IMR-90 (cell line): ENCODE measurements around the gene SYT17. TPM values are rescaled to one million over a fixed set of nuclear protein-coding genes. Genes with fewer than 3 reads are reported as not detected.

Experiments
- ATAC-seq: fragments of 200-7000 bp; cut with Tn5 transposase; 2 replicates; pipeline ENCODE4 v1.9.1; 2020; ENCODE audit warnings: low read depth, mild to moderate bottlenecking, moderate library complexity
- BruUV-seq: library from RNA; stranded (reverse); fragments of 400-500 nt; replicated peaks from 2 replicates; lab custom pipeline; 2021; lab: Mats Ljungman, UMichigan
- CTCF ChIA-PET: fragments of 300-600 bp; formaldehyde crosslinking; extraction: SDS; loops from one replicate; lab custom pipeline; 2021; ENCODE audit warnings: antibody characterized with exemption; lab: Yijun Ruan, JAX
- POLR2A ChIA-PET: fragments of 300-600 bp; sonication (Branson Sonifier 250); formaldehyde crosslinking; loops from one replicate; lab custom pipeline; 2022; ENCODE audit warnings: antibody characterized with exemption; ENCODE audit not compliant: unreplicated experiment; lab: Charles Lee
- DNase-seq: peaks from one replicate; pipeline ENCODE4 v3.0.0; 2013
- H2AFZ ChIP-seq: replicated peaks from 2 replicates; pipeline ENCODE3; 2013; ENCODE audit warnings: low read length, mild to moderate bottlenecking; ENCODE audit not compliant: poor library complexity
- H2AK5ac ChIP-seq: 2 replicates; pipeline ENCODE4 v1.6.1; 2013; ENCODE audit warnings: low read depth, low read length, inconsistent platforms
- H2AK9ac ChIP-seq: replicated peaks from 2 replicates; pipeline ENCODE3; 2013; ENCODE audit warnings: mild to moderate bottlenecking, low read depth, low read length, moderate library complexity; ENCODE audit not compliant: poor library complexity
- H2BK120ac ChIP-seq: 2 replicates; pipeline ENCODE4 v1.6.1; 2013; ENCODE audit warnings: low read depth, low read length, inconsistent platforms
- H2BK15ac ChIP-seq: 3 replicates; pipeline ENCODE4 v1.6.1; 2013; ENCODE audit warnings: low read depth, low read length, inconsistent platforms
- H2BK20ac ChIP-seq: 2 replicates; pipeline ENCODE4 v1.6.1; 2013; ENCODE audit warnings: low read depth, mild to moderate bottlenecking, inconsistent platforms, low read length, moderate library complexity
- H2BK5ac ChIP-seq: 2 replicates; pipeline ENCODE4 v1.6.1; 2013; ENCODE audit warnings: mild to moderate bottlenecking, low read depth, low read length, inconsistent platforms; ENCODE audit not compliant: poor library complexity, severe bottlenecking
- H3K14ac ChIP-seq: replicated peaks from 2 replicates; pipeline ENCODE4 v1.6.1; 2013; ENCODE audit warnings: low read depth, low read length, inconsistent platforms
- H3K18ac ChIP-seq: 2 replicates; pipeline ENCODE4 v1.6.1; 2013; ENCODE audit warnings: low read depth, low read length, control low read depth
- H3K23ac ChIP-seq: 2 replicates; pipeline ENCODE4 v1.6.1; 2013; ENCODE audit warnings: low read depth, low read length, inconsistent platforms
- H3K27ac ChIP-seq: 2 replicates; pipeline ENCODE4 v1.5.1; 2013; ENCODE audit warnings: mild to moderate bottlenecking, control low read depth, low read length; ENCODE audit not compliant: insufficient read depth
- H3K27me3 ChIP-seq: 2 replicates; pipeline ENCODE4 v1.6.1; 2013; ENCODE audit warnings: low read length; ENCODE audit not compliant: control insufficient read depth, insufficient read depth
- H3K36me3 ChIP-seq: 2 replicates; pipeline ENCODE4 v1.6.1; 2013; ENCODE audit warnings: low read length, mixed read lengths; ENCODE audit not compliant: control insufficient read depth, insufficient read depth
- H3K4ac ChIP-seq: 2 replicates; pipeline ENCODE4 v1.6.1; 2013; ENCODE audit warnings: low read depth, low read length, inconsistent platforms
- H3K4me1 ChIP-seq: 2 replicates; pipeline ENCODE4 v1.6.1; 2013; ENCODE audit warnings: low read length, mixed read lengths; ENCODE audit not compliant: control insufficient read depth, insufficient read depth
- H3K4me2 ChIP-seq: 2 replicates; pipeline ENCODE4 v1.6.1; 2013; ENCODE audit warnings: low read depth, mild to moderate bottlenecking, control low read depth, low read length, moderate library complexity
- H3K4me3 ChIP-seq: 2 replicates; pipeline ENCODE4 v1.5.1; 2013; ENCODE audit warnings: low read depth, mild to moderate bottlenecking, control low read depth, low read length, moderate library complexity; ENCODE audit not compliant: insufficient read depth
- H3K56ac ChIP-seq: 2 replicates; pipeline ENCODE4 v1.6.1; 2013; ENCODE audit warnings: low read length, inconsistent platforms; ENCODE audit not compliant: insufficient read depth; ENCODE audit errors: extremely low read depth
- H3K79me1 ChIP-seq, 2 experiments: 2 replicates each; pipeline ENCODE4 v1.6.1; 2013; ENCODE audit warnings: low read length in 2 of 2, inconsistent platforms in 1 of 2, low read depth in 1 of 2
- H3K9ac ChIP-seq: 2 replicates; pipeline ENCODE4 v1.6.1; 2013; ENCODE audit warnings: low read depth, low read length, control low read depth
- H3K9me1 ChIP-seq: 2 replicates; pipeline ENCODE4 v1.6.1; 2013; ENCODE audit warnings: low read length, inconsistent platforms; ENCODE audit not compliant: insufficient read depth
- H3K9me3 ChIP-seq: 2 replicates; pipeline ENCODE4 v1.6.1; 2013; ENCODE audit warnings: low read length; ENCODE audit not compliant: control insufficient read depth, insufficient read depth
- H4K20me1 ChIP-seq: 2 replicates; pipeline ENCODE4 v1.6.1; 2013; ENCODE audit warnings: low read length, inconsistent platforms; ENCODE audit not compliant: insufficient read depth
- H4K5ac ChIP-seq: 2 replicates; pipeline ENCODE4 v1.6.1; 2013; ENCODE audit warnings: mild to moderate bottlenecking, low read depth, low read length, control low read depth
- H4K8ac ChIP-seq, 2 experiments: 2 replicates each; pipeline ENCODE4 v1.6.1; 2013; ENCODE audit warnings: low read depth in 2 of 2, low read length in 2 of 2, control low read depth in 1 of 2, inconsistent platforms in 1 of 2
- H4K91ac ChIP-seq: 2 replicates; pipeline ENCODE4 v1.6.1; 2013; ENCODE audit warnings: low read depth, low read length, inconsistent platforms; ENCODE audit not compliant: insufficient read depth
- BHLHE40 ChIP-seq: fragments of 150-350 bp; IDR thresholded peaks from 2 replicates; pipeline ENCODE4 v1.6.1; 2016; ENCODE audit warnings: mild to moderate bottlenecking, low read depth, low read length
- CEBPB ChIP-seq: IDR thresholded peaks from 2 replicates; pipeline ENCODE4 v1.6.1; 2012; ENCODE audit warnings: low read depth, low read length, improper control_type of control experiment
- CHD1 ChIP-seq: IDR thresholded peaks from 2 replicates; pipeline ENCODE4 v1.6.1; 2012; ENCODE audit warnings: low read depth, low read length, improper control_type of control experiment
- CTCF ChIP-seq: conservative IDR thresholded peaks from 2 replicates; pipeline ENCODE4 v1.5.1; 2012; ENCODE audit warnings: mild to moderate bottlenecking, low read depth, low read length, improper control_type of control experiment
- ELK1 ChIP-seq: fragments of 150-350 bp; IDR thresholded peaks from 2 replicates; pipeline ENCODE4 v1.6.1; 2016; ENCODE audit warnings: low read depth, mild to moderate bottlenecking, low read length, moderate library complexity, borderline replicate concordance
- FOS ChIP-seq: fragments of 150-350 bp; IDR thresholded peaks from 2 replicates; pipeline ENCODE4 v1.6.1; 2016; ENCODE audit warnings: low read depth, low read length
- MAFK ChIP-seq: IDR thresholded peaks from 2 replicates; pipeline ENCODE4 v1.6.1; 2012; ENCODE audit warnings: low read depth, low read length, improper control_type of control experiment
- MAZ ChIP-seq: IDR thresholded peaks from 2 replicates; pipeline ENCODE4 v1.6.1; 2012; ENCODE audit warnings: low read depth, mild to moderate bottlenecking, low read length, improper control_type of control experiment, moderate library complexity, borderline replicate concordance
- MXI1 ChIP-seq: IDR thresholded peaks from 2 replicates; pipeline ENCODE4 v1.6.1; 2012; ENCODE audit warnings: low read depth, mild to moderate bottlenecking, low read length, moderate library complexity, borderline replicate concordance
- NFE2L2 ChIP-seq: fragments of 150-350 bp; IDR thresholded peaks from 2 replicates; pipeline ENCODE4 v1.6.1; 2016; ENCODE audit warnings: low read depth, mild to moderate bottlenecking, low read length
- POLR2A ChIP-seq: IDR thresholded peaks from 2 replicates; pipeline ENCODE4 v1.6.1; 2012; ENCODE audit warnings: mild to moderate bottlenecking, low read depth, low read length
- RAD21 ChIP-seq: IDR thresholded peaks from 2 replicates; pipeline ENCODE4 v1.6.1; 2012; ENCODE audit warnings: low read length, improper control_type of control experiment
- RCOR1 ChIP-seq: IDR thresholded peaks from 2 replicates; pipeline ENCODE4 v1.6.1; 2012; ENCODE audit warnings: mild to moderate bottlenecking, low read length, improper control_type of control experiment; ENCODE audit not compliant: insufficient replicate concordance
- RFX5 ChIP-seq: IDR thresholded peaks from 2 replicates; pipeline ENCODE4 v1.8.0; 2012; ENCODE audit warnings: low read depth, mild to moderate bottlenecking, low read length, moderate library complexity
- SMC3 ChIP-seq: fragments of 150-350 bp; IDR thresholded peaks from 2 replicates; pipeline ENCODE4 v1.6.1; 2016; ENCODE audit warnings: low read depth, mild to moderate bottlenecking, antibody characterized with exemption, low read length, moderate library complexity
- USF2 ChIP-seq: fragments of 150-350 bp; IDR thresholded peaks from 2 replicates; pipeline ENCODE4 v1.6.1; 2017; ENCODE audit warnings: mild to moderate bottlenecking, antibody characterized with exemption, low read length, low read depth
- WGBS, 2 experiments: methylation state at CpG; one replicate each; pipeline versions ENCODE4 v1.1.5 to v1.1.7; 2013; ENCODE audit warnings: missing lambda C conversion rate in 2 of 2; ENCODE audit not compliant: insufficient read length in 1 of 2; ENCODE audit errors: extremely low coverage in 2 of 2; 5-methylcytosine and 5-hydroxymethylcytosine counted together
- dilution Hi-C: fragments of 300-500 bp; cut with HindIII; formaldehyde crosslinking; loops from one replicate; pipeline ENCODE4 v1.14.3; 2018; ENCODE audit warnings: low sequenced_read_pairs; ENCODE audit not compliant: unreplicated experiment
- in situ Hi-C: fragments of 300-500 bp; cut with MboI; formaldehyde crosslinking; loops from 3 replicates; pipeline ENCODE4 v1.14.3; 2019; ENCODE audit warnings: low sequenced_read_pairs, inconsistent platforms, mixed read lengths
- intact Hi-C: fragments of 100-400 bp; cut with micrococcal nuclease; formaldehyde crosslinking; loops from 2 replicates; pipeline ENCODE4 v1.10.0; 2022
- polyA plus RNA-seq, 3 experiments: library from polyadenylated mRNA; depleted of rRNA; stranded (reverse); fragments of >200 nt; gene quantifications; 2 replicates each; pipeline ENCODE4 v1.2.3, GENCODE V29; 2012; ENCODE audit warnings: low replicate concordance in 1 of 3
- total RNA-seq: library from RNA; depleted of rRNA; stranded (reverse); fragments of >200 nt; gene quantifications from 2 replicates; pipeline ENCODE4 v1.2.3, GENCODE V29; 2012

SYT17 gene
- total and polyA plus RNA-seq, 2 of the 4 experiments (the other 2 are of a cell fraction), result not detected

- H3K27ac ChIP-seq, result no peak overlapping the region
- H3K36me3 ChIP-seq, result no peaks in the 10 kb centered on the region
- no peak overlapping the region for H2BK5ac ChIP-seq
- dilution Hi-C loops (no loop called here), intact Hi-C loops (no loop called here), in situ Hi-C loops (no loop called here)
- no peak overlapping the region for H4K91ac ChIP-seq
- H3K14ac ChIP-seq, result no peak overlapping the region
- no peak overlapping the region for H3K4me2 ChIP-seq
- H4K20me1 ChIP-seq, result no peaks in the 10 kb centered on the region
- H3K27me3 ChIP-seq, result peaks cover 13% of the 10 kb centered on the region; the same call in 1 of the 2 replicates
- ChIA-PET POLR2A (no interaction called here), CTCF (no interaction called here)
- H2BK15ac ChIP-seq, result no peak overlapping the region
- TF ChIP-seq MAFK (no peak), USF2 (no peak), ELK1 (no peak), RCOR1 (no peak), CHD1 (no peak), BHLHE40 (no peak), NFE2L2 (no peak), MAZ (no peak), SMC3 (no peak), RAD21 (no peak), MXI1 (no peak), CEBPB (no peak), FOS (no peak), CTCF (no peak), RFX5 (no peak), POLR2A (no peak)
- H3K23ac ChIP-seq, result no peak overlapping the region
- DNase-seq (no peak), ATAC-seq (no peak)
- no peak overlapping the region for H3K4ac ChIP-seq
- no peak overlapping the region for H4K5ac ChIP-seq
- no peak overlapping the region for H2AFZ ChIP-seq
- no peaks in the 10 kb centered on the region; the same call in 1 of the 2 replicates for H3K9me3 ChIP-seq
- peaks cover 2% of the 10 kb centered on the region for H3K4me1 ChIP-seq
- 33% methylated on average over 1 of the region's 1 CpG; no CpG with 5 or more reads in 1 of the 2 experiments for WGBS, 2 experiments
- no TSS peak for BruUV-seq
- H3K18ac ChIP-seq, result no peak overlapping the region
- no peak overlapping the region for H2BK120ac ChIP-seq
- H2AK9ac ChIP-seq, result no peak overlapping the region
- H3K79me1 ChIP-seq, result no peaks in the 10 kb centered on the region
- H3K4me3 ChIP-seq, result no peak overlapping the region
- H3K9ac ChIP-seq, result no peak overlapping the region
- H3K9me1 ChIP-seq, result no peaks in the 10 kb centered on the region
- no peak overlapping the region for H2BK20ac ChIP-seq
- H4K8ac ChIP-seq, result no peak overlapping the region
- no peak overlapping the region for H2AK5ac ChIP-seq
- H3K56ac ChIP-seq, result no peak overlapping the region
These were observed 4.8 kb upstream of the SYT17 start for GRCh38 chr16:19163215-19163614.
